Measurements from ENCODE around the gene RCCD1. TPM values are rescaled to one million over a fixed set of nuclear protein-coding genes. Genes with fewer than 3 reads are reported as not detected.

Gene RCCD1
- total and polyA plus RNA-seq, 7 experiments from 2014 or later = 2.5 to 24.6 (median 6.0) TPM

DNA sequence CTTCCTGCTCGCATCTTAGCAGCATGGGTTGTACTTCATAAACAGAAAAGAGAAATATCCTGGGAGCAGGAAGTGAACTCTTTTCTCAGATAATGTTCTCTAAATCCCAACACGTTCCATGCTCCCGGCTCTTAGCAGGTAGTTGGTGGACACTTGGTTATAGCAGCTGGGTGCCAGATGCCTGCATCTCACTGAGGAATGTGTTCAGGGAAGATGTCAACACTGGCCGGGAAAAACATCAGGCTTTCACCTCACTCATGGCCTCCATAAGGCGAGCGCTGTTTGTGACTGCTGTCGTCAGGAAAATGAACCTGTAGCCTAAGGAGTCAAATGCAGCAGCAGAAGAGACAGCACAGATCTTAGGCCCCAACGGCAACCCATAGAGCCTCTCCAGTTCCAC is 44.1 kb downstream of the RCCD1 start:
- no peak overlapping the region for H3K27ac ChIP-seq (ENCODE audit: low read depth, low read length)
- Mint-ChIP-seq H3K4me3 (no peak overlapping the region), H3K9me3 (no peaks in the 10 kb centered on the region), H3K4me1 (peaks cover 4 to 18% (median 12%) of the 10 kb centered on the region in 7 donors), H3K27ac (peak overlapping the region in 1 of 9 donors; percentile 8), H3K27me3 (no peaks in the 10 kb centered on the region), H3K36me3 (peaks cover 4 to 42% (median 21%) of the 10 kb centered on the region in 5 donors)
- ATAC-seq = no peak
- intact Hi-C loops (cut with micrococcal nuclease) = no loop called here
- POLR2A ChIA-PET = no interaction called here
- H3K4me1 ChIP-seq (ENCODE audit: control insufficient read depth in 2 of 2, insufficient read depth in 2 of 2, low read length in 2 of 2) = peaks cover 5 to 8% of the 10 kb centered on the region in 2 donors
- H3K4me3 ChIP-seq (ENCODE audit: low read length) = no peak overlapping the region
- H3K36me3 ChIP-seq (ENCODE audit: control insufficient read depth in 2 of 3, insufficient read depth in 3 of 3, low read length in 3 of 3) = peaks cover 4 to 46% (median 9%) of the 10 kb centered on the region in 3 experiments
- CTCF ChIA-PET = no interaction called here
- no peaks in the 10 kb centered on the region for H3K27me3 ChIP-seq (ENCODE audit: control insufficient read depth in 2 of 2, insufficient read depth in 2 of 2, low read length in 2 of 2)
- no peaks in the 10 kb centered on the region for H3K9me3 ChIP-seq (ENCODE audit: control insufficient read depth in 2 of 3, low read length in 3 of 3)
- DNase-seq = no peak

DNA sequence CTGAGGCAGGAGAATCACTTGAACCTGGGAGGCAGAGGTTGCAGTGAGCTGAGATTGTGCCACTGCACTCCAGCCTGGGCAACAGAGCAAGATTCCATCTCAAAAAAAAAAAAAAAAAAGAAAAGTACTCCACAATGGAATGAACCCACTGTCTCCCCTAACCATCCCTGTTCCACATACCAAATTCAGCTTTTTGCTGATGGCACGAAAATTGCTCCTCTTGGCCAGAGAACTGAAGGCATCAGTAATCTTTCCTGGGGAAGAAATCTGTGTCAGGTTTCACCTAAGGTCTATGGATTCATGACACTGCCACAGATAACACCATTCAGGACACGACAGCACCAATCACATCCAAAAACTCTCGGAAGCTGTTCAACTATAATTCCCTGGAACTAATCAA is 46.5 kb downstream of the RCCD1 start:
- Histone ChIP-seq H3K36me3 (ENCODE audit: control insufficient read depth in 2 of 3, insufficient read depth in 3 of 3, low read length in 3 of 3) (peaks cover 4 to 66% (median 12%) of the 10 kb centered on the region in 3 experiments), H3K27me3 (ENCODE audit: control insufficient read depth in 2 of 2, insufficient read depth in 2 of 2, low read length in 2 of 2) (no peaks in the 10 kb centered on the region), H3K4me1 (ENCODE audit: control insufficient read depth in 2 of 2, insufficient read depth in 2 of 2, low read length in 2 of 2) (no peaks in the 10 kb centered on the region), H3K9me3 (ENCODE audit: control insufficient read depth in 2 of 3, low read length in 3 of 3) (no peaks in the 10 kb centered on the region), H3K4me3 (ENCODE audit: low read length) (no peak overlapping the region), H3K27ac (ENCODE audit: low read depth, low read length) (no peak overlapping the region)
- intact Hi-C loops (cut with micrococcal nuclease) = no loop called here
- Mint-ChIP-seq H3K4me3 (no peak overlapping the region), H3K36me3 (peaks cover 10 to 57% (median 21%) of the 10 kb centered on the region in 5 donors), H3K27me3 (no peaks in the 10 kb centered on the region), H3K27ac (no peak overlapping the region), H3K4me1 (peaks cover 0 to 4% (median 0%) of the 10 kb centered on the region in 7 donors), H3K9me3 (no peaks in the 10 kb centered on the region)
- DNase-seq = no peak
- ATAC-seq = no peak
- CTCF ChIA-PET = interaction anchor here (0.9 kb wide), 1 partner anchor 70 kb away, joined by 3 read pairs; no protein-coding TSS in a partner anchor
- POLR2A ChIA-PET = no interaction called here

DNA sequence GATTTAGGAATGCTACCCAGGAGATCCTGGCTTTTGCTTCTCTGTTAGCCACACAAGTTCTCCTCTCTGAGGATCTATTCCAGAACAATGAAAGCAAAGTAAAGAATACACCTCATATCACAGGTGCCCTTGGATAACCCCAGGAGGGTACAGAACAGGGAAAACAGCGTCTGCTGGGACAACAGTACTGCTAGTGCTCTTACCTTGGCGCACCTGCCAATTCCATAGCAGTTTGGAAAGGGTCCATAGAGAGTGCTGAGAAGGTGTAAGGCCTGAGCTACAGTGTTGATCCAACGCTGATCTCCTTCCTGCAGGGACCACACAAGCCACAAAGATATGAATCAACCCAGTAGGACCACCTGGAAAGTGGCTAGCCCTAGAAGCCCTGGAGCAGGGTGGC is 52.6 kb downstream of the RCCD1 start:
- Mint-ChIP-seq H3K4me3 (no peak overlapping the region), H3K4me1 (peaks cover 0 to 2% (median 0%) of the 10 kb centered on the region in 7 donors), H3K27ac (no peak overlapping the region), H3K9me3 (no peaks in the 10 kb centered on the region), H3K36me3 (peaks cover 24 to 51% (median 29%) of the 10 kb centered on the region in 5 donors), H3K27me3 (no peaks in the 10 kb centered on the region)
- ATAC-seq (no peak), DNase-seq (no peak)
- no peaks in the 10 kb centered on the region for H3K9me3 ChIP-seq (ENCODE audit: control insufficient read depth in 2 of 3, low read length in 3 of 3)
- H3K4me3 ChIP-seq (ENCODE audit: low read length) = no peak overlapping the region
- no peaks in the 10 kb centered on the region for H3K4me1 ChIP-seq (ENCODE audit: control insufficient read depth in 2 of 2, insufficient read depth in 2 of 2, low read length in 2 of 2)
- intact Hi-C loops (cut with micrococcal nuclease) = no loop called here
- POLR2A ChIA-PET = interaction anchor here (1.4 kb wide), 1 partner anchor 13 kb away, joined by 3 read pairs; the partner anchor contains the start of gene PRC1
- H3K27me3 ChIP-seq (ENCODE audit: control insufficient read depth in 2 of 2, insufficient read depth in 2 of 2, low read length in 2 of 2) = no peaks in the 10 kb centered on the region
- no peak overlapping the region for H3K27ac ChIP-seq (ENCODE audit: low read depth, low read length)
- H3K36me3 ChIP-seq (ENCODE audit: control insufficient read depth in 2 of 3, insufficient read depth in 3 of 3, low read length in 3 of 3) = peaks cover 0 to 83% (median 10%) of the 10 kb centered on the region in 3 experiments
- CTCF ChIA-PET = no interaction called here

Other genes with a start within 250 kb of the RCCD1 start
- 10 to 100 TPM in 1 of 5 experiments, 1 to 10 TPM in 4; 3.5 to 53.1 (median 6.6) TPM for gene BLM, start 237.5 kb upstream of the RCCD1 start, total RNA-seq
- 1 to 10 TPM; 2.8 to 4.4 TPM for gene BLM, start 237.5 kb upstream of the RCCD1 start, polyA plus RNA-seq
- gene FURIN, start 86.3 kb upstream of the RCCD1 start, total RNA-seq = 100 to 1,000 TPM in 1 of 5 experiments, 10 to 100 TPM in 4; 31.8 to 516 (median 58.9) TPM
- gene FURIN, start 86.3 kb upstream of the RCCD1 start, polyA plus RNA-seq = 1 to 10 TPM; 2.0 to 4.0 TPM
- gene FES, start 70.4 kb upstream of the RCCD1 start, total RNA-seq = 10 to 100 TPM in 2 of 5 experiments, 1 to 10 TPM in 3; 2.3 to 78.6 (median 9.1) TPM
- not detected for gene FES, start 70.4 kb upstream of the RCCD1 start, polyA plus RNA-seq
- 100 to 1,000 TPM; 117 to 171 (median 149) TPM for gene MAN2A2, start 51.6 kb upstream of the RCCD1 start, total RNA-seq
- 1 to 10 TPM; 7.1 to 8.4 TPM for gene MAN2A2, start 51.6 kb upstream of the RCCD1 start, polyA plus RNA-seq
- gene HDDC3, start 22.3 kb upstream of the RCCD1 start, total RNA-seq = 10 to 100 TPM; 13.3 to 34.2 (median 29.0) TPM
- gene HDDC3, start 22.3 kb upstream of the RCCD1 start, polyA plus RNA-seq = 10 to 100 TPM; 48.9 to 50.9 TPM
- gene UNC45A, start 19.6 kb upstream of the RCCD1 start, total RNA-seq = 10 to 100 TPM; 34.2 to 72.7 (median 62.0) TPM
- gene UNC45A, start 19.6 kb upstream of the RCCD1 start, polyA plus RNA-seq = 10 to 100 TPM; 57.3 to 75.1 TPM
- gene PRC1, start 39.7 kb downstream of the RCCD1 start, total RNA-seq = 10 to 100 TPM in 3 of 5 experiments, 1 to 10 TPM in 2; 2.6 to 98.9 (median 19.4) TPM
- gene PRC1, start 39.7 kb downstream of the RCCD1 start, polyA plus RNA-seq = under 1 TPM; 0.47 to 0.53 TPM
- gene VPS33B, start 67.7 kb downstream of the RCCD1 start, total RNA-seq = 10 to 100 TPM; 15.8 to 28.1 (median 25.7) TPM
- gene VPS33B, start 67.7 kb downstream of the RCCD1 start, polyA plus RNA-seq = 10 to 100 TPM in 1 of 2 donors, 1 to 10 TPM in 1; 8.3 to 15.0 TPM
- under 1 TPM; 0.05 to 0.16 (median 0.08) TPM for gene SV2B, start 145.4 kb downstream of the RCCD1 start, total RNA-seq
- under 1 TPM; 0.02 to 0.06 TPM for gene SV2B, start 145.4 kb downstream of the RCCD1 start, polyA plus RNA-seq

Measured in naive thymus-derived CD4-positive, alpha-beta T cell (primary cell).